Colonic mucosa (tissue), 4 donors: ENCODE results near the gene CCDC102B. TPM values are rescaled to one million over a fixed set of nuclear protein-coding genes. Genes with fewer than 3 reads are reported as not detected.
A peak's percentile ranks its signal among the peaks of the same experiment; 100 is the strongest.

ENCODE experiments used
- DNase-seq: peaks from one replicate; pipeline ENCODE4 v3.0.0-alpha.2; 2020
- H3K27ac ChIP-seq: fragments of 200-600 bp; one replicate; pipeline ENCODE4 v1.8.0; 2021
- H3K27me3 ChIP-seq: fragments of 200-600 bp; one replicate; pipeline ENCODE4 v1.8.0; 2021
- H3K36me3 ChIP-seq: fragments of 200-600 bp; one replicate; pipeline ENCODE4 v1.8.0; 2021
- H3K4me1 ChIP-seq: fragments of 200-600 bp; one replicate; pipeline ENCODE4 v1.8.0; 2021; ENCODE audit warnings: mild to moderate bottlenecking
- H3K4me3 ChIP-seq: fragments of 200-600 bp; one replicate; pipeline ENCODE4 v1.8.0; 2021
- H3K9ac ChIP-seq, 2 donors: one replicate each; pipeline ENCODE4 v1.7.0; 2013; ENCODE audit warnings: control low read depth in 2 of 2, low read depth in 2 of 2, low read length in 2 of 2
- H3K9me3 ChIP-seq: fragments of 200-600 bp; one replicate; pipeline ENCODE4 v1.8.0; 2021
- intact Hi-C: fragments of 100-400 bp; cut with DNase I; formaldehyde crosslinking; loops from one replicate; pipeline ENCODE4 v1.14.1; 2022
- total RNA-seq, 2 donors: library from RNA; stranded (reverse); fragmentation: NEBNext Ultra II Directional in 1 of 2; extraction: Animal tissue kit (Norgen Biotek cat#: 25700) in 1 of 2; gene quantifications; one replicate each; pipeline ENCODE4 v1.2.1, GENCODE V29; 2021
- TF ChIP-seq, protein P1 (sequence below): fragments of 200-600 bp; IDR thresholded peaks from one replicate; pipeline ENCODE4 v1.8.0; 2022; ENCODE audit warnings: antibody characterized with exemption, mild to moderate bottlenecking
- donor health status: healthy.
- donor health status: DM: no; HTN: no; CAD: no.
- donor health status: DM: no; HTN: no; CAD: no.

CCDC102B gene
- total RNA-seq, 2 donors from 2014 or later, result 1.7 to 3.3 TPM

DNA sequence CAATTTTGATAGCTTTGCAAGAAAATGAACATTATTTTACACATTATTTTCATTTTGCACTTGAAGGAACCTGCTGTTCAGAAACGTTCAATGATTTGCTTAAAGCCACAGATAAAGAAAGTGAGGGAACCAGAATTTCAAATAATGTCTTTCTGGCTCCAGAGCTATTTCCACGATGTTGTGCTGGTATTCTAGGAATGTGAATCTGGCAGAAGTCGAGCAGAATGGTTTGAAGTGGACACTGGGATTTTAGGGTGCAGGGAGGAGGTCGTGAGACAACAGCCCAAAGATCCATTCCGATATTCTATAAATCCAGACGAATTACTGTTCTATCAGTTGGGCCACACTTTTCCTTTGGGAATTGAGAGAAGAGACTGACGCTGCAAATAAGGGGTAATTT lies 2.2 kb downstream of the CCDC102B start:
- TF ChIP-seq, protein P1, sequence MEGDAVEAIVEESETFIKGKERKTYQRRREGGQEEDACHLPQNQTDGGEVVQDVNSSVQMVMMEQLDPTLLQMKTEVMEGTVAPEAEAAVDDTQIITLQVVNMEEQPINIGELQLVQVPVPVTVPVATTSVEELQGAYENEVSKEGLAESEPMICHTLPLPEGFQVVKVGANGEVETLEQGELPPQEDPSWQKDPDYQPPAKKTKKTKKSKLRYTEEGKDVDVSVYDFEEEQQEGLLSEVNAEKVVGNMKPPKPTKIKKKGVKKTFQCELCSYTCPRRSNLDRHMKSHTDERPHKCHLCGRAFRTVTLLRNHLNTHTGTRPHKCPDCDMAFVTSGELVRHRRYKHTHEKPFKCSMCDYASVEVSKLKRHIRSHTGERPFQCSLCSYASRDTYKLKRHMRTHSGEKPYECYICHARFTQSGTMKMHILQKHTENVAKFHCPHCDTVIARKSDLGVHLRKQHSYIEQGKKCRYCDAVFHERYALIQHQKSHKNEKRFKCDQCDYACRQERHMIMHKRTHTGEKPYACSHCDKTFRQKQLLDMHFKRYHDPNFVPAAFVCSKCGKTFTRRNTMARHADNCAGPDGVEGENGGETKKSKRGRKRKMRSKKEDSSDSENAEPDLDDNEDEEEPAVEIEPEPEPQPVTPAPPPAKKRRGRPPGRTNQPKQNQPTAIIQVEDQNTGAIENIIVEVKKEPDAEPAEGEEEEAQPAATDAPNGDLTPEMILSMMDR, result no peak
- Histone ChIP-seq H3K9me3 (no peaks in the 10 kb centered on the region), H3K27me3 (no peaks in the 10 kb centered on the region), H3K4me1 (no peaks in the 10 kb centered on the region), H3K27ac (no peak overlapping the region), H3K4me3 (no peak overlapping the region), H3K36me3 (no peaks in the 10 kb centered on the region), H3K9ac (no peak overlapping the region)
- intact Hi-C loops, result no loop called here
- DNase-seq, result no peak

DNA sequence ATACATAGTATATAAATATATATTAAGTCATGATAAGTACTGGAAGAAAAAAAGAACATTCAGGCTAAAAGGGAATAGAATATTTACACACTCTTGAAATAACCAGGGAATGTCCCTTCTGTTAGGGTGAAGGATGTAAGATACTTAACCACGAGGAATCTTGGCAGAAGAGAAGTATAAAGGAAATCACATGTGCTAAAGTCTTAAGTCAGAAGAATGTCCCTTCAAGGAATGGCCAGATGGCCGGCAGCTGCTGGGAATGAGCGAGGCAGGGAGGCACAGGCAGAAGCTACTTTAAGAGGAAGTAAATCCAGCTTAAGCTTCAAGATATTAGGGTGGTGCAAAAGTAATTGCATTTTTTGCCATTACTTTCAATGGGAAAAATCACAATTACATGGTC lies 5.5 kb downstream of the CCDC102B start:
- H3K9me3 ChIP-seq, result no peaks in the 10 kb centered on the region
- TF ChIP-seq, protein P1, result no peak
- H3K4me3 ChIP-seq, result no peak overlapping the region
- peak; percentile 33 for DNase-seq
- H3K36me3 ChIP-seq, result no peaks in the 10 kb centered on the region
- H3K27me3 ChIP-seq, result no peaks in the 10 kb centered on the region
- intact Hi-C loops, result no loop called here
- no peaks in the 10 kb centered on the region for H3K4me1 ChIP-seq
- no peak overlapping the region for H3K9ac ChIP-seq
- H3K27ac ChIP-seq, result no peak overlapping the region

DNA sequence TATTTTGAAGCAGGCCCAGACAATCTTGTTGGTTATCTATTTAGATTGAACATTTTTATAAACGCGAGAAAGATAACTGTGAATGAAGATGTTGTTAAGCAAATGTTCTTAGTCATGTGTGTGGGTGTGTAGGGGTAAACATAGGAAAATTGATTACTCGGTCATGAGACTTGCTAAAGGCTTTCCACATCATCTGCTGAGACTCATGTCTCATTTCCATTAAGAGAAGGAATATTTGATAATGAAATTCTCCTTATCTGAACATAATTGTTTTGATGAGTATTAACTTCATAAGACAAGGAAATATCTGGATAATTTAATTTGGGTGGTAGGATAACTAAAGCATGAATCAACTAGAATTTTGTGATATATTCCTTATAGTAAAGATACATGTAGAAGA lies 19.7 kb downstream of the CCDC102B start:
- Histone ChIP-seq H3K36me3 (no peaks in the 10 kb centered on the region), H3K9ac (no peak overlapping the region), H3K4me3 (no peak overlapping the region), H3K9me3 (no peaks in the 10 kb centered on the region), H3K27me3 (no peaks in the 10 kb centered on the region), H3K27ac (no peak overlapping the region), H3K4me1 (no peaks in the 10 kb centered on the region)
- intact Hi-C loops, result no loop called here
- DNase-seq, result no peak
- TF ChIP-seq, protein P1, result no peak

DNA sequence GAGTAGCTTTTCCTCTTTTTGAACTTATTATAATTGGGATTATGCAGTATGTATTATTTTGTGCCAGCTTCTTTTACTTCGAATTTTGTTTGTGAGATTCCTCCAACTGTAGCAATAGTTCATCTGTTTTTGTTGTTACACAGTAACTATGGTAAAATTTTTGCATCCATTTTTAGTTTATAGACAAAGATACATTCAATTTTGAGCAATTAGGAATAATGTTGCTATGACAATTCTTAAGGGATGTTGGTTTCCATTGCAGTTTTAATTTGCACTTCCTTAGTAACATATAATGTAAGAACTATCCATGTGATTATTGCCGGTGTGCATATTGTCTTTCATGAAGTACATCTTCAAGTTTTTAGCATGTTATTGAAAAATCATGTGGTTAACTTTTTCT lies 20.7 kb downstream of the CCDC102B start:
- H3K27ac ChIP-seq, result no peak overlapping the region

DNA sequence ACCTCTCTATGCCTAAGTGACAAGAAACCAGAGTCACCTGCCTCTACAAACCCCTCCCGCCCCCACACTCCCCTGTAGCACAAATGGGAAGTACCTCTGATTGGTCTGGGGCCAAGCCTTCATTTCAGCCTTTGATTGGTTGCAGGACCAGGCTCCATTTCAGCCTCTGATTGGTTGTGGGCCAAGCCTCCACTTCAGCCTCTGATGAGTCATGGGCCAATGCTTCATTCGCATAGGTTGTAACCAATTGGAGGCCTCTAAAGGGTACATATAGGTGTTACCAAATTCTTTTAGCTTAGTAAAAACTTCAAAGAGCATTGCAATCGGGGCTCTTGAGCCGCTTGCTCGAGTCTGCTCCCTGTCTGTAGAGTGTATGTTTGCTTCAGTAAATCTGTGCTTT lies 25.0 kb downstream of the CCDC102B start:
- no peaks in the 10 kb centered on the region for H3K9me3 ChIP-seq
- H3K27ac ChIP-seq, result no peak overlapping the region
- no peak overlapping the region for H3K9ac ChIP-seq
- no peak overlapping the region for H3K4me3 ChIP-seq
- intact Hi-C loops, result no loop called here
- no peaks in the 10 kb centered on the region for H3K27me3 ChIP-seq
- no peaks in the 10 kb centered on the region for H3K4me1 ChIP-seq
- TF ChIP-seq, protein P1, result no peak
- H3K36me3 ChIP-seq, result no peaks in the 10 kb centered on the region
- DNase-seq, result no peak

More for the DNA sequence above, 20.7 kb downstream of the CCDC102B start:
- no peaks in the 10 kb centered on the region for H3K9me3 ChIP-seq
- intact Hi-C loops, result no loop called here
- TF ChIP-seq, protein P1, result no peak
- H3K27me3 ChIP-seq, result no peaks in the 10 kb centered on the region
- no peaks in the 10 kb centered on the region for H3K36me3 ChIP-seq
- no peaks in the 10 kb centered on the region for H3K4me1 ChIP-seq
- no peak for DNase-seq
- H3K4me3 ChIP-seq, result no peak overlapping the region
- no peak overlapping the region for H3K9ac ChIP-seq

DNA sequence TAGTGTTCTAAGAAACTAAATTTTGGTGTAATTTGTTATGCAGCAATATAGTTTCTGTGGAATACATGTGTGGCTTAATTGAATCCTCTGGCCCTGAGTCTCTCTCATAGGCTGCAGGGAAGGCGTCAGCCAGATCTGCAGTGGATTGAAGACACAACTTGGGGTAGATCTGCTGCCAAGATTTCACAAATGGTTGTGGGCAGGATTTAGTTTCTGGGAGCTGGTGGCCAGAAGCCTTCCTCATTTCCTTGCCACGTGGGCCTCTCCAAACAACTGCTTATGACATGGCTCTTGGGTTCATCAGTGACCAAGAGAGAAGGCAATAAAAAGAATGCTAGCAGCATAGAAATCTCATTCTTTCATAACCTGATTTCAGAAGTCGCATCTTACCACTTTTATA lies 28.2 kb downstream of the CCDC102B start:
- TF ChIP-seq, protein P1, result no peak
- no peaks in the 10 kb centered on the region for H3K4me1 ChIP-seq
- H3K36me3 ChIP-seq, result no peaks in the 10 kb centered on the region
- no peak overlapping the region for H3K27ac ChIP-seq
- no peak for DNase-seq
- intact Hi-C loops, result no loop called here
- H3K9ac ChIP-seq, result no peak overlapping the region
- H3K27me3 ChIP-seq, result no peaks in the 10 kb centered on the region
- H3K4me3 ChIP-seq, result no peak overlapping the region
- no peaks in the 10 kb centered on the region for H3K9me3 ChIP-seq
